IMR-90 (cell line): ENCODE data around the gene CHP1.

Experiments used
- CEBPB ChIP-seq: IDR thresholded peaks from 2 replicates; pipeline ENCODE4 v1.6.1; 2012; ENCODE audit warnings: low read depth, low read length, improper control_type of control experiment
- CTCF ChIP-seq: conservative IDR thresholded peaks from 2 replicates; pipeline ENCODE4 v1.5.1; 2012; ENCODE audit warnings: mild to moderate bottlenecking, low read depth, low read length, improper control_type of control experiment
- FOS ChIP-seq: fragments of 150-350 bp; IDR thresholded peaks from 2 replicates; pipeline ENCODE4 v1.6.1; 2016; ENCODE audit warnings: low read depth, low read length
- MAFK ChIP-seq: IDR thresholded peaks from 2 replicates; pipeline ENCODE4 v1.6.1; 2012; ENCODE audit warnings: low read depth, low read length, improper control_type of control experiment
- POLR2A ChIP-seq: IDR thresholded peaks from 2 replicates; pipeline ENCODE4 v1.6.1; 2012; ENCODE audit warnings: mild to moderate bottlenecking, low read depth, low read length
- RAD21 ChIP-seq: IDR thresholded peaks from 2 replicates; pipeline ENCODE4 v1.6.1; 2012; ENCODE audit warnings: low read length, improper control_type of control experiment
- RCOR1 ChIP-seq: IDR thresholded peaks from 2 replicates; pipeline ENCODE4 v1.6.1; 2012; ENCODE audit warnings: mild to moderate bottlenecking, low read length, improper control_type of control experiment; ENCODE audit not compliant: insufficient replicate concordance

GRCh38 chr15:41182266-41182665 is 48.8 kb upstream of the CHP1 start:
- no peak for TF ChIP-seq CEBPB
- no peak for TF ChIP-seq POLR2A
- no peak for TF ChIP-seq MAFK
- TF ChIP-seq CTCF, result no peak
- TF ChIP-seq RAD21, result no peak
- TF ChIP-seq FOS, result no peak
- no peak for TF ChIP-seq RCOR1
